Embryonic facial prominence (tissue), 1 donor: ENCODE measurements around the gene TAS1R2.
"Not testable (repeated sequence)": the region's sequence is repeated elsewhere in the genome, so short reads cannot be mapped to it uniquely, and the experiment has no call there.

Experiments
- DNase-seq: peaks from one replicate; pipeline ENCODE4 v3.0.0-alpha.2; 2016; ENCODE audit errors: extremely low spot score

The TAS1R2 gene

DNA sequence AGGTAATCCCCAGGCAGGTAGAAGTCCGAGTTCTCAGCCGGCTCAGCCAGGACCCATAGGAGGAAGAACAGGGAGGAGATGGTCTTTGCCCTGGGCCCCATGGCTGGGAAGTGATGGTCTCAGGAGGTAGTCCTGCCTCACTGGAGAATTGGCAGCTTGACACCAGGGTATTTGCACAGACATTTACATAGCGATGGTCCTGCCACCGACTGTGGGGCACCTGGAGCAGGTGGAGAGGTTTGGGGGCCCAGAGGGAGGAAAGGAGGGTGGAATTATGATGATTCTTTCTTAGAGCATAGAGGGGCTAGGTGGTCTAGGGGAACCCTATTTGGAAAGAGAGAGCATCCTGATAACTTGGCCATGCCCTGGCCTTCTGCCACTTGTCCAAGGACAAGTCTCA, at the start of gene TAS1R2:
TAS1R2 (minus strand) TSS at position 101 of the 400 bp plus-strand sequence; CDS start at position 101, 0 bp downstream.
- DNase-seq = no peak

DNA sequence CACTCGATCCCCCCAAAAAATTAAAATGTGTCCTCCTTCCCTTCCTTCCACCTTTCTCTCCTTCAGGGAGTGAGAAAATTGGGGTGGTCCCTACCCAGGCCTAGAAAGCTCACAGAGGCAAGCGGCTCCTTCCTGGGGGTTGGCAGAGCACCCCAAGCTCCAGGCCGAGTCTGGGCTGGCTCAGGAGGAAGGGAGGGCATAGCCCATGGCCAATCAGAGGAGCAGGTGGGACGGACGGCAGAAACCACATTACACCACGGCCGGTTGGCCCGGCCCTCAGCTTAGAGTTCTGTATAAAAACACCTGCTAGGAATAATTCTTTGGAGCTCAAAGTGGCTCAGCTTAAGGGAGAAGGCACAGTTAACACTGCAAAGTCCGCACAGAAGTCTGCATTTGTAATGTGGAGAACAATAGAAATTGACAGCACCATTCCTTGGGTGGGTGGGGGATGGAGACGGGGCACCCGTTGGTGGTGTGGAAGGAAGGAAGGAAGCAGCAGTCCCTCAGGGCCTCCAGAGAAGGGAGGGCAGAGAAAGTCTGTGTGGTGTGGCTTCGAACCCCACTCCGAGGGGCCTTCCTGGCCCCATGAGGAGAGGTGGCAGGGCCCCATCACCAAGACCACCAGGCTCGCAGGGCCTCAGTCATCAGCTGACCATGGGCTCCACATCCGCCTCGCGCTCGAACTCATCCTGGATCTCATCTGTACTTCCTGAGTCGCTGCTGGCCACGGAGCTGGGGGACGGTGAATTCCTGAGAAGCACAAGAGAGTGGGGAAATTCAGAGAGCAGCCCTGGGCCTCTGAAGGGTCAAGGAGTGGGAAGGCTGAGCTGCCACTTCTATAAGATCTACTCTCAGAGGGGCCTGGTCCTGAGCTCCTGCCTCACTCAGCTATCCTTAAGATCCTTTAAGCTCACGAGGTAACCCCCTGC, 48.7 kb upstream of the TAS1R2 start:
- no peak for DNase-seq

DNA sequence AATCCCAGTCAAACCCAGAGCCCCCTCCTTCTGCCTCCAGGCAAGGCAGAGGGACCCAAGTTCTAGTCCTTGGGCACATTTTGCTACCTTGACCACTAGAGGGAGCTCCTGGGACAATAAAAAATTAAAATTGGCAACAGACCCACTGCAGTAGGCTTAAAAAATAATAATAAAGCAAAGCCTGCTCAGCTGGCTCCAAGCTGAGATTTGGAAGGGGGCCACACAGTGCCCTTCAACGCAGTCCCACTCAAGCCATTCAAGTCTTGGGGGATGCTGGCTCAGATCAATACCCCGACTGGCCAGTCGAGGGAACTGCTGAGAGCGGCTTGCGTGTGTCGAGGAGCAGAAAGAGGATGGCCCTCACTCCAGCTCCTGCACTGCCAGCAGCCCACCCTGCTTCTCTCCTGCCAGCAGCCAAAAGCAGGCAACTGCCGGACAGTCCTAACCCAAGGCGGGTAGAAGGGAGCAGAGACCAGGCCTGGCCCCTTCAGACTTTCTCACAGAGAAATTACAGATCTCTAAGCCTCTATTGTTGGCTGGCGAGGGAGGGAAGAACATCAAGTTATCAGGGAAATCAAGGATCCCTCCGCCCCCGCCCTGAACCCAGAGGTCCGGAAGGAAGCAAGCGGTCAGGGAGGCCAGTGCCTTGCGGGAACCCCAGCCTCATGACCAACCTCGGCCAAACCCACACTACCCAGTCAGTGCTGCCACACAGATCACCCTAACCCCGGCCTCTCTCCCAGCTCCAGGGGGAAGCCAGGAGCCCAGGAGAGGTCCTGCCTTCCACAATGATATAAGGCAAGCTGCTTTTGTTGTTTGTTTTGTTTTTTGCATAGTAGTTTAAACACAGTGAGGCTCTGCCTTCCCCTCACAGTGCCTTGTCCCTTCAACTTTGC, 47.8 kb upstream of the TAS1R2 start:
- DNase-seq = peak; percentile 57

DNA sequence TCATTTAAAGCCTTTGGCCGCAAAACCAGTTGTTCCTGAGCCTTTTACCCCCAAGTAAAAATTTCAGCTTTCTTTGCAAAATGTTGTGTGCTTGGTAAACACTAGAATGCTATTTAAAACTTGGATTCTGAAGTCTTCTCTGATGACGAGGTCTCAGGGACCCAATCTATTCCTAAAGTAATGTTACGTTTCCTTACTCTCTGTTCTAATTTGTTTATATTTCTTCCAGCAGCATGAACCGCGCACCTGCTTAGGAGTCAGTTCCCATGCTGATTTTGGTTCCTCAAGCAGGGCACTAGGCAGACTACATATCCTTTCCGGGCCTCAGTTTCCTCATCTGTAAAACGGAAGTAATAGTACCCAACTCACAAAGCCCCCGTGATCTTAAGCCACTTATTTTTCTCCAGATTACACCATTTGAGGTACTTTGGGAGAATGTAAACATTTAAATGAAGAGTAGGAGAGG, 43.9 kb upstream of the TAS1R2 start:
- no peak for DNase-seq

DNA sequence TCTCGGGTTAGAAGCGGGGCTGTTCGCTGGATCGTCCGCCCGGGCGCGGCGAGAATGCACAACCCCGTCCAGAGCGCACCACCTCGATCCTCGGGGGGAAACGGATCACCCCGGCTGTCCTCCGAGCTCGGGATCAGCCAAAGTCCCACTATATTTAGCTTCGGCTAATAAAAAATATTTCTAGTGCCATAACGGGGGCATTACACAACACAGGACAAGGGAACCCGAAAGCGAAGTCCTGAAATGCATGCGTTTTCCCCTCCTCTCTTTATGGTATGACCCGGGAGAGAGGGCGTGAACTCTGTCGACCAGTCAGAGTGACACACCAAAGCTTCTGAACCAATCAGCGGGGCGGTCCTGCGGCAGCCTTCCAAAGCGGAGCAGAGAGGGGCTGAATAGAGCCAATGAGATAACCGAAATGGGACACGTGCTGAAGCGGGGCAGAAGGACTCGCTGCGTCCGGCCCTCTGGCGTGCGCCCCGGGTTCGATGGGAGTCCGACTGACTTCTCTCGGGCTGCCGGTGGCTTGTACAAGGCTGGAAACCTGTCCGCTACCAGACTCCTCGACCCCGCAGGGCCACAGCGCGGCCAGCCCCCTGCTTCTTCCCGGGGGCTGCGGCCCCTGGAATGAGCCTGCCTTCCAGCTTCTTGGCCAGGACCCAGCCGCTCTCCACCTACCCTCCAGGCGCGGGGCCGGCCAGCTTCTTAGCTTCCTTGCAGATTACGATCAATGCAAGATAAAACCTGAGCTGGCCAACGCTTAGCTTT, 43.2 kb upstream of the TAS1R2 start, which contains the start of gene ALDH4A1:
ALDH4A1 (minus strand) TSS at position 33 of the 768 bp plus-strand sequence; CDS start at position 1, 32 bp downstream.
- peak; percentile 92 for DNase-seq

DNA sequence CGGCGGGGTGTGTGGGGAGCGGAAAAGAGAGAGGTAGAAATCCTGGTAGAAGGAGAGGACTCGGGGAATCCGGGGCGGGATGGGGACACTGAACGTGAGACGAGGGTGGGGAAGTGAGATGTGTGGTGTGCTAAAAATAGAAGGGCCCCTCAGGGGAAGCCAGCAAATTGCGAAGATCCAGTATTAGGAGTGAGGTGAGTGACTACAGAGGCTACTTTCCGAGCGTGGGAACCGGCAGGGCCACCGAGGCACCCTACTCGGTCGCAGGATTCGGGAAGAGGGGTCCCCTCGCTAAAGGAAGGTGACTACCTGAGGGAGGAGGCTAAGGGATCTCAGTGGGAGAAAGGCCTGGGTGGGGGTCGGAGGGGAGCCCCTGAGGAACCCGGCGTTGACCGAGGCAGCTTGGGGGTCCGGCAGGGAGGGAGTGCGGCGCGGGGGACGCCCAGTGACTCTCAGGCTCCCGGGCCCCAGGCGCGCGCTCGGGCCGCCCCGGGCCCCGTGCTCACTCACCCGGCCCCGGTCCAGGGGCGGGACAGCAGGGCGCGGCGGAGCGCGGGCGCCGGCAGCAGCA, 42.6 kb upstream of the TAS1R2 start:
- no peak for DNase-seq

DNA sequence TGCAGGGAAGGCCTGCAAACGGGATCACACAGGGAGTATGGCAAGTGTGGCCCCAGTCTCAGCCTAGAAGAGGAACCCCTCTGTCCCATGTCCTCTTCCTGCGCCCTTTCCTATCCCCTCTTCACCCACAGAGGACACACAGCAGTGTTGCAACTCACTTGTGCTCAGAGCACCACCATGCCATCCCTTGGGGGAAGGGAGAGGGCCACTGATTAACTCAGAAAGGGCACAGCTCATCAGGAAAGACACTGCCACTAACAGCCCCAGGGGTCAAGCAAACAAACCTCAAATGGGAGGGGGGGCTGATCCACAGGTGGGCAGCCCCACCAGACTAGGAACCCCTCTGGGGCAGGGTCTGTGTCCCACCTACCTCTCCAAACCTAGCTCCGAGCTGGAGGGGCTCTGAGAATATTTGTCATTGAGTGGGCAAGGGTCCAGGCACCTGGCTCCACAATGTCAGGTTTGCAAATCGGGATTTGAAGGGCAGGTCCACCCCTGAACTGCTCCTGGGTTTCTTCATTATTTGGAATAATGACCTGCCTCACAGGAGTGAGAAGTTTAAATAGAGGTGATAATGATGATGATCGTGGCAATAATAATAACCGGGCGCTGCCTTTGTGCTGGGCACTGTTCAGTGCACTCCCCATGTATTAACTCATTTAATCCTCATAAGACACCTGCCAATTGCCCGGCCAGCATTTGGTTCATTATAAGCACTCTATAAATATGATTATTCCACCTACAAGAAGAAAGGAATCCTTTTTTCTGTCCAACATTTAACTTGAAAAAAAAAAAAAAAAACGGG, 41.9 kb upstream of the TAS1R2 start:
- DNase-seq = no peak

DNA sequence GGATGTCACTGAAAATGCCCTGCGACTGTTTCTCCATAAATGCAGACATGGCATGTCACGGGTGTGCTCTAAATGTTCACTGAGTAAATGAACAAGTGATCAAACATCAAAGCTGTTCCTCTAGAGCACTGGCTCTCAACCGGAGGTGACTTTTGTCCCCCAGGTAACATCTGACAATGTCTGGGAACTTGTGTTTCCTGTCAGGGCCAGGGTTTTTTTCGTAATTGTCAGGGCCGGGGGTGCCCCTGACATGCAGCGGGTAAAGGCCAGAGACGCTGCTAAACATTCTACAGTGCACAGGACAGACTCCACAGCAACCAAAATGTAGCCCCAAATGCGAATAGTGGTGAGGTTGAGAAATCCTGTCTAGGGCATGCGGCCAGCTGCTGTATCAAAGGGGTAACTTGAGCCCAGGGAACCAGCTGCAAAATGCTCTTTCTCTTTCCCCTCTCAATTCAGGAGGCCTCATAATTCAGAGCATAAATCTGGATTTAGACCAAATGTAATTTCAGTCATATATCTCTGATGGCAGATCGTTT, 40.9 kb upstream of the TAS1R2 start:
- DNase-seq = no peak

DNA sequence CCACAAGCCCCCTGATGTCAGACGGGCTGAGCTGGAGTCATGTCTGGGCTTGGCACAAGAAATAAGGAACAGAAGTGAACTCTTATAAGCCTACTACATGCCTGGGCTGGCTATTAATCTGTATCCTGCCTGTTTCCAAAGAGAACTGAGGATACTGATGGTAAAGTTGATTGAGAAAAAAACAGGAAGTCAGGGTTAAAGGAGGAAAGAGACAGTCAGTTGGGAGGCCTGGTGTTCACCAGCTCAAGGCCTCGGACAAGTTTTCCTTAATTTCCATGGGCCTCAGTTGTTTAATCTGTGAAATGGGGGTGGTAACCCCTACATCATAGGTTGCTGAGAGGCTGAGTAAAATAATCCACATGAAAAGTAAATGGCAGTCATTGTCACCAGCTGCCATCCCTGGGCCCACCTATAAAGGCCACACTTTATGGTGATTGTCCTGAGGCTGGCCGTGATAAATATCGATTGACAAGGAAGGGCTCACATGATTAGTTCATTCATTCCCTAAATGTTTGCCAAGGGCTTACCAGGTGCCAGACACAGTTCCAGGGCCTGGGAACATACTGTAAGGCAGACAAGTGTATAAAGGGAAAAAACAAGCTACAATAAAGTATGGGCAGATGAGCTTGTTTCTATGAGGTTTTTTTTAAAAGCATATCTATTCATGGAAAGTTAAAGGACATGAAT, 40.0 kb upstream of the TAS1R2 start:
- no peak for DNase-seq

DNA sequence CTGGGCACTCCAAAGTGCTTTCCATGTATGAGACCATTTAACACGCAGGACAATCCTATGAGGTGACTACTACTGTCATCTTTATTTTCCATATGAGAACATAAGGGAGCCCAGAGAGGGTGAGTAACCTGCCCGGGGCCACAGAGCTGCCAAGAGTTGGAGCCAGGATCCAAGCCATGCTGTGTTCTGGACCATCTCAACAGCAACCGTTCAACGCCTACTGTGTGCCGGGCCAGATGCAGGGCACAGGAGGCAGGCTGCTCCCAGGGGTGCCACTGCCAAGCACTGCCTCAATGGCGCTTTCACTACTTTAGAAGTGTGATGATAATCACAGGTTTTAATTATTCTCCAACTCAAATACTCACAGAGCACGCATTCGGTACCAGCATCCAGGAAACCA, 39.1 kb upstream of the TAS1R2 start:
- no peak for DNase-seq

DNA sequence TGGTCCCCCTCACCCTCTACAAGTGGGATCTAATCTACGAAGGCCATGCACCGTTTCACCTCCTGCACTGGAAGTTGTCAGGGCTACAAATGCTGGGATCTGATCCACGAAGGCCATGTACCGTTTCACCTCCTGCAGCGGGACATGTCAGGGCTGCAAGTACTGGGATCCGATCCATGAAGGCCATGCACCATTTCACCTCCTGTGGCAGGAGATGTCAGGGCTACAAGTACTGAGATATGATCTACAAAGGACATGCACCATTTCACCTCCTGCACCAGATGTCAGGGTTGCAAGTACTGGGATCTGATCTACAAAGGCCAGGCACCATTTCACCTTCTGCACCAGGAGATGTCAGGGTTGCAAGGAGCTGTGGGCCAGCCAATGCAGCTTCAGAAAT, 35.9 kb upstream of the TAS1R2 start:
- no peak for DNase-seq

DNA sequence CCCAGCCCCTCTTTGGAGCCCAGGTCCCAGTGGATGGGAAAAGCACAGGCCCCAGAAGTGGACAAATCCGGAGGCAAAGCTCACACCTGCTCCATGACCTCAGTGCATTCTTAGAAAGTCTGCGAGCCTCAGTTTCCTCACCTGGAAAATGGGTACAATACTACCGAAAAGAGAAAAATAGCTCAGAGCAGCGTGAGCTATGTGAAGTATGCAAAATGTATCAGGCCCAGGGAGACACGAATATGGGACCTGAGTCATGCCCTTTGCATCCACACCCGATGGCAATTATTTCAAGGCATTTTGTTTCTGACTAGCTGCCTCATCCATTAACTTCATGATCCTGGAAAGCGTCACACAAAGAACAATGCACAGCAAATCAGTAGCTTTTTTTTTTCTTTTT, 33.7 kb upstream of the TAS1R2 start:
- DNase-seq = no peak

DNA sequence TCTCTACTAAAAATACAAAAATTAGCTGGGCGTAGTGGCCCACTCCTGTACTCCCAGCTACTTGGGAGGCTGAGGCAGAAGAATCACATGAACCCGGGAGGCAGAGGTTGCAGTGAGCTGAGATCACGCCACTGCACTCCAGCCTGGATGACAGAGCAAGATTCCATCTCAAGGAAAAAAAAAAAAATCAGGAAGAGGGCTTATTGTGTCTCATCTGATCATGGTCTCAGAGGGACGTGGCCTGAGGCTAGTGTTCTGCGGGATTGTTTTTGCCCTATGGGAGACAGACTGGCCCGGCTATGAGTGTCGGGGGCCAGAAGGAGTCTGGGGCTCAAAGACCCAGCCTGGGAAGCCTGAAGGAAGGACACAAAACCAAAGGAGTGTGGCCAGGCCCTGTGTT, 32.4 kb upstream of the TAS1R2 start:
- DNase-seq = not testable (repeated sequence)

DNA sequence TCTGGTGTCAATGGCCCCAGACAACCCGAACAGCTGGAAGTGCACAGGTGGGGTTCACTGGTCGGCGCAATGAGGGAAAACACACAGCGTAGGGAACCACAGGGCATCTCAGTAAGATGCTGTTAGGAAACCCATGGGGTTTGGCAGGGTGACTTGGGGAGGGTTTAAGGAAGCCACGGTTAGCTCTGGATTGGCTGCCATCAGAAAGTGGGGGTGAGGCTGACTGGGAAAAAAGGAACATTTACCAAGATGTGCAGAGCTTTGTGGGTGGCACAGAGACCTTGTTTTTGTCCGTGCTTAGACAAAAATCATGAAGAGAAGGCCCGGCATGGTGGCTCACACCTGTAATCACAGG, 31.9 kb upstream of the TAS1R2 start:
- no peak for DNase-seq

DNA sequence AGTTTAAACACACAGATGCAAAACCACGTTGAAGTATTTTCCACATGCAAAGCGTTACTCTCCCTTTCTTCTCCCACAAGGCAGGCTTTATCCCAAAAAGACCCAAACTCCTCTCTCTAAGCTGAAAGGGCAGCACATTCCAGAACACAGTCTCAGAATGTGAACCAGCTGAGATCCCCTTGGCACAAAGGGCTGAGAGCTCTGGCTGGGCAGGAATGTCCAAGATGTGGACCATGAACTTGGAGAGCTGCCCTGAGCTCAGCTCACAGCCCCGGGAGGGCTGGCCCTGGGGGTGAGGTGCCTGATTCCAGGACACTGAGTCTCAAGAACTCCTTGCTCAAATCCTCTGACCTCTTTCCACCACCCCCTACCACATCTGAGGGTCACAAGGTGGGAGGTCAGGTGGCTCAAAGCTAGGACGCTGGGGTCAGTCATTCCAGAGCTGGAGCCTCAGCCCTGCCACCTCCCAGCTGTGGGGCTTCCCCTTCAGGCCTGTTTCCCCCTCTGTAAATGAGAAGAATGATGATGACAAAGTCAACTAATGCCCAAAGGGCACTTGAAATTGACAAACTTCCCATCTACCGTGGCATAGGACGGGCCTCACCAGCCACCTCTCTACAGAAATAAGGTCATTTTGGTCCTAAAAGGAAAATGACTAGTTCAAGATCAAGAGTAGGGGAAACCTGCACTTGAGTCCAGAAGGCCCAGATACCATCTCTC, 31.4 kb upstream of the TAS1R2 start:
- DNase-seq = no peak

DNA sequence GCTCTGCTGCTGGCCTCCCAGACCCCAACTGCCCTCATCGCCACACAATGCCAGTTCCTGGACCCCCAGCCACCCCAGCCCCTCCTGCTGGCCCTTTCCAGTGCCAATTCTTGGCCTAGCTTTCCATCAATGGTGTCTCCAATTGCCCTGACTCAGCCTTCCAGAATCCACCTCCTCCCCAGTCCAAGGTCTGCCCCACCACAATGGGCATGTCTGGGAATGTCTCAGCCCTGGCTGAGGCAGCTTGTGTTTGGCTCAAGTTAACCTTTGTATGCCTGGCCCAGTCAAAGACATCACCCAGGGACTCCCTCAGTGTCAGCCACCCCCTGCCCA, 26.5 kb upstream of the TAS1R2 start:
- no peak for DNase-seq

DNA sequence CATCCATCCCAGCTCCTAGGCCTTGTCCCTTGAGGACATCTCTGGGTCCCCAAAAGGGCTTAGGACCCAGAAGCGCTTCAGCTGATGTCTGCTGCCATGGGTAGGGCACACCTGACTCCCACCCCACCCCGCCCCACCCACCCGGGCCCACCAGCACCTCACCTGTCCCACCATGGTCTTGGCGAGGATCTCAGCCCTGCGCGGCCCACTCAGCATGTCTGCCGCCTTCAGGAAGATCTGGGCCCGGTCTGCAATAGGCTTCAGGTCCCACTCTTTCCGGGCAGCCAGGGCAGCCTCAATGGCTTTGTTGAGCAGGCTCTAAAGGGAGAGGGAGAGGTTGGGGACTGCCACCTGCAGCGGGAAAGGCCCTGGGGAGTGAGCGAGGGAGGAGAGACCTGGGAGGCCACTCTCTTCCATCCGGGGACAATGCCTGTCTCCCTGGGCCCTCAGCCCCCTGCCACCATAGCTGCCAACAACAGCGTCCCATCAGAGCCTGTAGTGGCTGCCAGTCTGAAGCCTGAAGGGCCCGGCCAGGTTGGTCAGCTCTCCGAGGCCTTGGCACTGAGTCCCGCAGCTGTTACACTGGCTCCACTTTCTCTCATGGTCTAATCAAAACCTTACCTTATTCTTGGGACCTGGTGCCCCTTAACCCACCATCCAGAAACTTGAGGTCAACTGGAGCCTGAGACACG, 26.0 kb upstream of the TAS1R2 start:
- DNase-seq = no peak

DNA sequence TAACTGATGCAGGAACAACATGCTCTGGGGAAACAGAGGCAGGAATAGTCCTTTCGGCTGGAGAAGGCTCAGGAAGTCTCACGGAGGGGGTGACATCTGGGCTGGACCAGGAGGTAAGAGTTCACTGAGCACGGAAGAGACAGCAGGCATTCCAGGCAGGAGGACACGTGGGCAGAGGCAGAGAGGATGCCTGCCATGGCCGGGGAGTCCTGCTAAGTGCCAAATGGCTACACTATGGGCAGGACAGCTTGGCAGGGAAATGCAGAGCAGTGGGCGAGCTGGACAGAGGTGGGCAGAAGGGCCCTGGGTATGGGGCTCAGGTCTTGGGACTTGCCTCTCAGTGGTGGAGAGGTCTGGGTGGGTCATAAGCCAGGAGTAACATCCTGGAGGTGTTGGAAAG, 25.3 kb upstream of the TAS1R2 start:
- DNase-seq = no peak

DNA sequence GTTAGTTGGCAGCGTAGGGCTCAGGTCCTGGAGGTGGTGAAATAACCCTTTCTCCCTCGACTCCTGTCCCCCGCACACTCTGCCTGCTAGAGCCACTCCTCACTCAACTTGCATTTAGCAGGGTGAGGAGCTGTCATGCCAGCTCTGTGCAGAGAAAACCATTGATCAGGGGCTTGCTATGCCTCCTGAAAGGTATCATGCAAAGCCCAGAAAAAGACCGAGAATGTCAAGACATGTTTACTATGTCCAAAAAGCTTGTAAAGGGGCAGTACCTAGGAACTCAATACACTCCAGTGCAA, 24.9 kb upstream of the TAS1R2 start:
- no peak for DNase-seq
